Measurements from ENCODE around the gene ASCL5.
A peak's percentile ranks its signal among the peaks of the same experiment; 100 is the strongest.
"Not testable (repeated sequence)": the region's sequence is repeated elsewhere in the genome, so short reads cannot be mapped to it uniquely, and the experiment has no call there.

Gene ASCL5

GRCh38 chr1:201126832-201127754 is at the start of gene ASCL5:
ASCL5 (minus strand) TSS chr1:201127184; CDS start chr1:201115372, 11,812 bp downstream.
- DNase-seq: peak; percentile 21

- DNase-seq: no peak
Observed at GRCh38 chr1:201175820-201176500, 49.0 kb upstream of the ASCL5 start.

- DNase-seq: no peak
Observed at GRCh38 chr1:201173736-201174135, 46.8 kb upstream of the ASCL5 start.

- DNase-seq: no peak
Observed at GRCh38 chr1:201172999-201173610, 46.1 kb upstream of the ASCL5 start.

- DNase-seq: no peak
Observed at GRCh38 chr1:201172326-201172725, 45.3 kb upstream of the ASCL5 start.

- DNase-seq: peak; percentile 31
Observed at GRCh38 chr1:201171063-201172036, 44.4 kb upstream of the ASCL5 start.

- DNase-seq: peak; percentile 84
Observed at GRCh38 chr1:201170533-201171062, 43.6 kb upstream of the ASCL5 start.

GRCh38 chr1:201169971-201170532 is 43.1 kb upstream of the ASCL5 start:
- no peak for DNase-seq

- no peak for DNase-seq
Observed at GRCh38 chr1:201169203-201169602, 42.2 kb upstream of the ASCL5 start.

GRCh38 chr1:201167041-201167991 is 40.3 kb upstream of the ASCL5 start:
- DNase-seq: no peak

GRCh38 chr1:201164645-201165044 is 37.7 kb upstream of the ASCL5 start:
- DNase-seq: no peak

GRCh38 chr1:201163707-201164106 is 36.7 kb upstream of the ASCL5 start:
- no peak for DNase-seq

GRCh38 chr1:201163036-201163435 is 36.1 kb upstream of the ASCL5 start:
- DNase-seq: not testable (repeated sequence)

GRCh38 chr1:201157949-201158348 is 31.0 kb upstream of the ASCL5 start:
- no peak for DNase-seq

- DNase-seq: no peak
Observed at GRCh38 chr1:201156819-201157218, 29.8 kb upstream of the ASCL5 start.

GRCh38 chr1:201156346-201156745 is 29.4 kb upstream of the ASCL5 start:
- DNase-seq: no peak

GRCh38 chr1:201155354-201155753 is 28.4 kb upstream of the ASCL5 start:
- no peak for DNase-seq

- peak; percentile 95 for DNase-seq
Observed at GRCh38 chr1:201154389-201155165, 27.6 kb upstream of the ASCL5 start, which contains the start of gene TMEM9. TMEM9 (minus strand) TSS chr1:201154474; CDS start chr1:201153923, 551 bp downstream.
